ENCODE measurements around the gene CTSE.
"Not testable (repeated sequence)": the region's sequence is repeated elsewhere in the genome, so short reads cannot be mapped to it uniquely, and the experiment has no call there.

CTSE gene

DNA sequence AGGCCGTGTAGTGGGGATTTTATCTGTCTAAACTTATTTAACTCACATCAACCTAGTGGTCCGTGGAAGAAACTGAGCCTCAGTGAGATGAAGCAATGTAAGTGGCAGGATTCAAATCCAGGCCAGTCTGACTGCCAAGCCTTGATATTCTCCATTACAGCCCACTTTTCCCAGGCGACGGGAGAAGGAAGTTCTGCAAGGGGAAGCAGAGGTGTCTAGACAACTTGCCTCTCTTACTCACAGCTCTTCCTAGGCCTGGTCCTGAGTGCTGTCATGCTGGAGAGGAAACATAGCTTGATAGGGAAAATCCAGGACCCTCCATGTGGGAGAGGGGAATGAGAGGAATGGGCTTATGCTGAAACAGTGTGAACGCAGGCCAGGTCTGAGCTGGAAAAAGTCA lies 9.1 kb downstream of the CTSE start:
- no peak for DNase-seq (ENCODE audit: low spot score)

DNA sequence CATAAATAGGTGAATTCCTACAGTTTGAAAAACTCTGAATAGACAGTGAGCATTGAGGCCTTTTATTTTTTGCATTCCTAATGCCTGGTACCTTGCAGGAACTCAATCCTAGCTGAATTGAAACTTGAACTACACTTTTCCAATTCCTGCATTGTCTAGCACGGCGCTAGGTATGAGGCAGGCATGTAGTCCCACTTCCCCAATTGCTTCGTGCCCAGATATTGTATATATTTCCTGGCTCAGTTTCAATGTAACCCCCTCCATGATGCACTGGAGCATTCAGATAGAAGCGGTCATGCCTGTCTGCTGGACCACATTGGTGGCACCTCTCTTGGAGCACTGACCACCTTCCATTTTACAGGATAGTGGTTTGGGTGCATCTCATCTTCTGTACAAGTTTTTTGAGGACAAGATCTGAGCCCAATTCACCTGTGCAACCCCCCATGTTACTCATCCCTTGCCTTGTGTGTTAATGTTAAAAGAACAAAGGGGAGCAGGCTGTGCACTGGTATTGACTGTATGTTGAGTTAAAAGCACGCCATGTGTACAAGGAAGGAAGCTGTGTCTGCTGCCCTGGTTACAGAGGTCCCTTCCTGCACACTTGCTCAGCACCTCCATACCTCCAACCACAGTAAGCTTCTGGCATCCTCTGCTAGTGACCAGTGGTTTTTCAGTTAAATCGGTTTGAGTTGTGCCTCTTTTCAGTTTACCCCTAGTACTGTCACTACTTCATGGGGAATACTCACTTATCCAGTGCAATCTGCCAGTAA lies 10.5 kb downstream of the CTSE start:
- no peak for DNase-seq (ENCODE audit: low spot score)

DNA sequence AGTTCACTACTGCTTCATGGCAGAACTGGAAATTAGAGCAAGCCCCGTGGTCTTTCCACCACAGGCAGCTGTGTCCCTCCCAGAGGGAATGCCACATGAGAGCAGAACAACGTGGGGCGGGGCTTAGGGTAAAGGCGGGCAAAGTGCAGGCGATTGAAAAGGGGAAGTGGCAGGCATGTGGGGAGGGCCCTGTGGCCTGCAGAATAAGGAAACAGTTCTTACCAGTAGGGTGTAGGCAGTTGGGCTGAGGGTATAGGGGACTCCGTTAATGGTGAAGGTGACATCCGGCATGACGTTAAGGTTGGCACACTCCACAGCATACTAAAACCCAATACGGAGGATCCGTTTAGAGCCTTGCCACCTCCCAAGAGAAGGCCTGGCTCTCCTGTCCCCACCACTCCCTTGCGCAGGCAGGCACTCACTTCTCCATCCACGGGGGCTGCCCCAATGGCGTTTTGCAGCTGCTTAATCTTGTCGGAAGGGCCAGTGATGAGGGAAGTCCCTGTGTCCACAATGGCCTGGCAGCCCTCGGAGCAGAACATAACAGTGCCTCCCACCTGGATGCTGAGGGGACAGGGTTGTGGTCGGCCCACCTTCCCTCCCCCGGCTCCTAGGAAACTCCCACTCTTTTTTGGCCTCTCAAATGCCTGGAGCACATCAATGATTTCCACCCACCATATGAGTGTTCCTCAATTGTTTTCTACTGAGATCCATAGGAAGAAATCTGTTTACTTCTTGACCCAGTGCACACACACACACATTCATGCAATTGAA lies 11.4 kb downstream of the CTSE start:
- peak; percentile 72 for DNase-seq (ENCODE audit: low spot score)

DNA sequence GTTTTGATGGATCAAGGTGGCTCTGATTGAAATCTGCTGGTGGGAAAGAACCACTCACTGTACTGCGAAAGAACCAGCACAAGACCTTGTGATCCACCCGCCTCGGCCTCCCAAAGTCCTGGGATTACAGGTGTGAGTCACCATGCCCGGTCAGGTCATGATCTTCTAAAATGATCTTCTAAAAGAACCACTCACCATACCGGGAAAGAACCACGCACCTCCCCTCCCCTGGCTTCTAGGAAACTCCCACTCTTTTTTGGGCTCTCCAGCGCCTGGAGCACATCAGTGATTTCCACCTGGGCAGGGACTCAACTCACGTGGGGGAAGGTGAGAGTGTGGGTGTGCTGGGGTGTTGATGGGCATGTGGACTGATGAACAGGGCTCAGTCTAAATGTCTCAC lies 12.6 kb downstream of the CTSE start:
- no peak for DNase-seq (ENCODE audit: low spot score)

DNA sequence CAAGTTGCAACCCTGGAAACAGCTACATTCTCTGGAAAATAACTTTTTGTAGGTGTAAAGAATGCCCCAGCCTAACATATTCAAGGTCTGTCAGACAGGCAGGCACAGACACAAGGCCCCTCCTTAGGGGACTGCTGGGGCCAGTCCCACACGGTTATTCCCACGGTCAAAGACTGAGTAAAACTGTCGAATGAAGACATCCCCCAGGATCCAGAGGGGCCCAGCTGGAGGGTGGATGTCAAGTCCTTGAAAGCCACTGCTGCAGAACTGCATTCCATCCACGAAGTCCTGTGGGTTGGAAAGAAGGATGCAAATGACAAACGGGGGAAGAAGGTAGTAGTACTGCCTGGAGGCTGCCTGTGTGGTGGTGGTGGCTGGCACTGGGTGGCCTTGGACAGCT lies 13.6 kb downstream of the CTSE start:
- no peak for DNase-seq (ENCODE audit: low spot score)

DNA sequence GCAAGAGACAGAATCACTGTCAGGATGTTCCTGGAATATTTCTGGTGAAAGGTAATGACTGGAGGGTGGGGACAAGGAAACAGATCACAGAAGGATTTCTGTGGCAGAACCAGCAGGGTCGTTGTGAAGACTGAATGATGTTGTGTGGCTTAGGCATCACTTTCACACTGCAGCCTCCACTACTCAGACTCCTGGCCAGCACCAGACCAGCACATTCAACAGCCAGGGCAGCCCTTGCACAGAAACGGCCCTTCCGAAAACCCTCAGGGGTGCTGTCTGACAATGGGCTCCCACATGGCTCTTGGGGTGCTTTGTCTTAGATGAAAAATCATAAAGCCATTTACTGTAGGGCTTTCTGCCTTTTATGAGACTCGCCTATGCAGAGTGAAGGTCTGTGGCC lies 16.7 kb downstream of the CTSE start:
- DNase-seq (ENCODE audit: low spot score): no peak

DNA sequence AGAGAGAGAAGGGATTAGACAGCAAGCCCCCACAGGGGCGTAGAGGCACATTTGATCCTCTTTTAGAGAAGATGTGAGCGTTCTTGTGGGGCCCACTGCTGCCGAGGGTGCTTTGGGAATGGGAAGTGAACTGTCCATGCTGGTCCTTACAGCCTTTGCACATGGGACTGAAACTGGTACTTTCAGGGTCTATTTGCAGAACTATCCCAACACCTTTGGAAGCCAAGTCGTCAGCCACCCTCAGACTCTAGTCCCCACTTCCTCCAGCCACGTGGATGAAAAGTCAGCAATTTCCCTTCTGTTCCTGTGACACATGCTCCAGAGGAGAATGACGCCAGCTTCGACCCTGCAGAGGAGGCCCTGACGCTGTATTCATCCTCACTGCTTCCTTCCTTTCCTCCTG lies 17.9 kb downstream of the CTSE start:
- DNase-seq (ENCODE audit: low spot score): no peak

DNA sequence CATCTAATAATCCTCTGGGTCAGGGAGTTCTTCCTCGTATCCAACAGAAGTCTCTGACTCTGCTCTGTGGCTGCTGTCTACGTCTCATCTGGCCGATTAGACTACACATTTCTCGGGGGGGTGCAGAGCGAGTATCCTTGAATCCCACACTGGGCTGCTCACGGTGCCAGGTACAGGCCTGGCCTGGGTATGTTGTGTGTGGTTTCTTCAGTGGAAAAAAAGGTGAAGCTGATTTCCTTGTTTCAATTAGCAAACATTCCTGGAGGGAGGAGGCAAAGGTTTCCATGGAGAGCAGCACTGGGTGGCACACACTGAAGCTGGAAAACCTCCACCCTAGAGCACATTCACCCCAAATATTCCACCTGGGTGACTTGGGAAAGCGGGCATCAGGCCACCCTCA lies 18.5 kb downstream of the CTSE start:
- no peak for DNase-seq (ENCODE audit: low spot score)

DNA sequence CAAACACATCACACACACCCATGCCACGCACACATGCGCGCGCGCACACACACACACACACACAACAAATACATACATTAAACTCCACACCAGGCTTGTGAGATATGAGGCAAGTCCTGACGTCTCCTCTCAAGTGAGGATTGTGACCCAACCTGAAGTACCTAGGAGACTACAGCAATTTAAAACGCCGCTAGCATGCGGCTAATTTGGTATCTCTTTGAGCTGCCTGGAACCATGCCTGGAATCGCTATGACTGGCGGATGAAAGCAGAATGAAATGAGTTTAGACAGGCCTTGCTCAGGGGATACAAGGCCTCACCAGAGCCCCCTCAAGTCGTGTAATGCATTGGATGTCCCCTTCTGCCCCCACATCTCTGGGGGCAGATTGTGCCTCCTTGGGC lies 18.9 kb downstream of the CTSE start:
- no peak for DNase-seq (ENCODE audit: low spot score)

DNA sequence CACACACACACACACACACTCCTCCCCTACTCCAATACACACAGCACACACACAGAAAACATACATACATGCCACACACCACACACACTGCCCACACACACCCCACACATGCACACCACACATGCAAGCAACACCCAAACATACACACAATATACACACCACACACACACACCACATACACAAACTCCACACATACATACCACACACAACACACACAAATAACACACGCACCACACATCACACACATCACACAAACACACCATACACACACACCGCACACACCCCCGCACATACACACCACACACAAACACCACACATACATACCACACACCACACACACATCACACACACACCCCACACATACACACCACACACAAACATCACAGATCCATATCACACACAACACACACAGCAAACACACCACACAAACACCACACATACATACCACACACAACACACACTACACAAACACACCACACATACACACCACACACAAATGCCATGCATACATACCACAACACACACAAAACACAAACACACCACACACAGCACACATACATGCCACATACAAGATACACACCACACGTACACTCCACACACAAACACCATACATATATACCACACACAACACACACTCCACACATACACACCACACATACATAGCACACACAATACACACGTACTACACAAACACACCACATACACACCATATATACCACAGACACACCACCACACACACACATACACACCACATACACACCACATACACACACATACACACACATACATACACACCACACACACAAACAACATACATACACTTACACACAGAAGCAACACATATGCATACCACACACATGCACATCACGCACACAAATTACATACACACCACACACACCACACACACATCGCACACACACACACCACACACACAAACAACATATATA lies 19.6 kb downstream of the CTSE start:
- DNase-seq (ENCODE audit: low spot score): no peak

DNA sequence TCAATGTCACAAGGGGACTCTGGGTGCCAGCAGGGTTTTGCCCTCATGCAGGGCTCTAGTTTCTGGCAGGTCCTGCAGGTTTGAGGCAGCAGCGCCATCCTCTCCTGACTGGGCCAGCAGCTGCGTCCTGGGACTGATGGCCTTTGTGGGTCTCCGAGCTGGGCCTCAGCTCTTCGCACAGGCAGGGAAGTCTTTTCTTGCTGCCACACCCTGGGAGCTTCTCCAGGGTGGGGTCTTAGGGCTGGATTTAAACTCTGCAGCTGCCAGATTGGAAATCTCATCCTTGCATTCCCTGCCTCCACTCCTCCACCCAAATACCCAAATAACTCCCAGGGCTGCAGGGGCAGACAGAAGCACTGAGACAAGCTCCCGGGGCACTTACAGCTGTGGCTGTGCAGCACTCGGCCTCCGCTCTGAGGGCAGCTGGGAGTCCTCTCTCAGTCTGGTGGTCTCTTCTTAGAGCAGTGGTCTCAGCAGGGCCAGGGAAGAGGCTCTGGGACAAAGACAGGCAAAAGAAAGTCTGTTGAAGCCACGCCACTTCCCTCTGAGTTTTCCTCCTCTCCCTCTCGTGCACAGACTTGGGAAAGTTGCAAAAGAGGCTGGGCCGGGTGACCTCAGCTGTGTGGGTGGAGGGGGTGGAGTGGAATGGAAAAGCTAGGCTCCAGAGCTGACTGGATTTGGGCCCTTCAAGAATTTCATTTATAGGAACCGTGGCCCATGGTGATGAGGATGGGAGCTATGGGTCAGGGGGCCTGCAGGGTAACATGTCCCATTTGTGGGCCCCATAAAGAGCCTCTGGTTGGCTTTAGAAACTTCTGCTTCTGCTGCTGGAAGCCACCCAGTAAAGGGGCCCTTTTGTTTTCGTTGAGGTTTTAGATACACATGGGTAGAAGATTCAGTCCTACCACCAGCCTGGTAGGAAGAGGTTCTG lies 20.6 kb downstream of the CTSE start, which contains the start of gene RAB7B:
Gene RAB7B (minus strand): TSS at position 525 of the 931 bp plus-strand sequence. CDS start 9,260 bp downstream, outside the sequence.
- no peak for DNase-seq (ENCODE audit: low spot score)

DNA sequence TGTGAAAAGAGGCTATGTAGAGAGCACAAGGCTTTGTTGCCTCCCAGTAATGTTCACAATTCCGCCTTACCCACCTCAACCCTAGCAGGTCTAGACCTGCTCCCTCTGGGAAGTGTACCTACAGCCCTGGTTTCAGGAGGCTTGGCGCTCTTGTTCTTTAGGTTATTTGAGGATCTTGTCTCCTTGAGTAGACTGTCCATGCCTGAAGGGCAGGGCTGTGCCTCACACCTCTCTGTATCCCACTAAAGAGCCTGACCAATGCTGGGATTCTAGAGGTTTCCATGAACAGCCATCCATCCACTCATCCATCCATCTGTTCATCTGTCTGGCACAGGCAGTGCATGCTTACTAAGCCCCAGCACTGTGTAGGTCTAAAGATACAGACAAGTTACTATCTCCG lies 21.5 kb downstream of the CTSE start:
- DNase-seq (ENCODE audit: low spot score): no peak

DNA sequence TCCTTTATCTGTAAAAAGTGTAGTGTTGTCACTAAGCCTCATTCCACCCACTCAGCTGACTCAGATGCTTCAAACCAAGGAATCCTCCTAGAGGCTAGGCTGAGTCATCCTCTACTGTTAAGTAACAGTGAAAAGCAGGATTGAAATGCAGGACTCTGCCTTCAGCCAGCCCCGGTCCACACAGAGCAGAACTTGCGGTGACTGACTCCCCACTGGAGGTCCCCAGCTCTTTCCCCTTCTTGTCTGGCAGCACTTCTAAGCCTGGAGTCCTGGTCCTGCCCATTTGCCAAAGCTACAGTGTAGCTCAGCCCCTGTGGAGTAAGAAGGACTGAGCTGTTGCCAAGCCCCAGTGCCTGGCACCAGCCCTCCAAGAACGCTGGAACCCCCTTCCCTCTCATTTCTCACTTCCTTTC lies 22.2 kb downstream of the CTSE start:
- DNase-seq (ENCODE audit: low spot score): no peak

DNA sequence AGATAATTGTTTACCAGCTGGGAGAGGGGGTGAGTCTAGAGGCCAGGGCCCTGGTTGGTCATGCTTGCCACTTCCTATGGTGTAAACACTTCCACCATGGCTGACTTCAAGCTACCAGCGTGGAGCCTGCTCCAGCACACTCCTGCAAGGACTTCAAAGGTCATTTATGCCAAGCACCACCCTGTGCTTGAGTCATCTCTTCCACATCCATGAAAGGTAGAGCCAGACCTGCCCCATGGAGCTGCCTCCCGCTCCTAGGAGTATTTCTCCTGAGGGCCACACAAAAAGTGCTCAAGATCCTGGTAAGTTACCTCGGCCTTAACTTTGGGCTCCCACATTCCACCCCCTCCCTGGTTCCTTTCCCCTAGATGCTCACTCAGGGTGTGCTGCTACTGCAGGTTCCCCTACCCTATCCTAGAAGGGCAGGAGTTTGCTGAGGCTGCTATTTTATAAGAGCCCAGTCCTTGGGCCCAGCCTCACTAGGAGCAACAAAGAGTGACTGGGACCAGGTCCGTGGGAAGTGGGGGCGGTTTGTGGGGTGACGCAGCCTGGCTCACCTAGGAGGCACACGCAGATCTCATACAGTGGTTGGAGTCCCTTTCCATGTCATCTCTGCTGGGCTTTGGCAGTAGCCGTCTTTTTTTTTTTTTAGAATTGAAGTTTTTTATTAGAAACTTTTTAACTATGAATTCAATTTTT lies 22.9 kb downstream of the CTSE start:
- DNase-seq (ENCODE audit: low spot score): no peak

DNA sequence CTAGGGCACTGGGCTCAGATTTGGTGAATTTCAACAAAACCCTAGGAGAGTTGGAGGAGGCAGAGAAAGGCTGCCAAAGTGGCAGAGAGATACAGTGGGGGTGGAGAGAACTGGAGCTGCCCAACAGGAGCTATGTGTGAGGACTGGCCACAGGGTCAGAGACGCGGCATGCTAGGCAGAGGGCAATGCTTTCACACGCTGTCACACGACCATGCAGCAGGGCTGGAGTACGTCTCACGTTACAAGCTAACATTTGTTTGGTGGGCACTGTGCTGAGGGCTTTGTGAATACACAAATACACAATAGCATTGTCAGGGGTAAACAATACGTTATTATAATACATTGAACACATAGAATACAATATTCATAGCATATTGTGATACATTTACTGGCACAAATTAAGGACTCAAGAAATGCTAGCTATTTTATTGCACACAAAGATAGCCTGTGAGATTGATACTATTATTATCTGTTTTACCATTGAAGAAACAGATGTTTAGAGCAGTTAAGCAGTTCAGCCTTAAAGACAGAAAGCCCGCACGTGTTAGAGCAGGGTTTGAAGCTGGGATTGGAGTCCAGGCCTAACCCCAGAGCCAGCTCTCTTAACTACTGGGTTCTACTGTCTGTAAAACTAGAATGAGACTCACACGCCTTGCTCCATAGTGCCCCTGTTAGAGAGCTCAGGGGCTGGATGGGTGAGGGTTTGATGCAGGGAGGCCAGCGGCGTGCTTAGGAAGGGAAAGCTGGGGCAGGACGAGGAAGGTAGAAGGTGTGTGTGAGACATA lies 25.0 kb downstream of the CTSE start:
- DNase-seq (ENCODE audit: low spot score): peak; percentile 89

DNA sequence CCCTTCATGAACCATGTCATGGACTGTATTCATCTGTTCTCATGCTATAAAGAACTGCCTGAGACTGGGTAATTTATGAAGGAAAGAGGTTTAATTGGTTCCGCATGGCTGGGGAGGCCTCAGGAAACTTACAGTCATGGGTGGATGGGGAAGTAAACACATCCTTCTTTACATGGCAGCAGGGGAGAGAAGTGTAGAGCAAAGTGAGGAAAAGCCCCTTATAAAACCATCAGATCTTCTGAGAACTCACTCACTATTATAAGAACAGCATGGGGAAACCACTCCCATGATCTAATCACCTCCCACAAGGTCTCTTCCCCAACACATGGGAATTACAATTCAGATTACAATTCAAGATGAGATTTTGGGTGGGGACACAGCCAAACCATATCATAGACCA lies 27.1 kb downstream of the CTSE start:
- DNase-seq (ENCODE audit: low spot score): not testable (repeated sequence)

DNA sequence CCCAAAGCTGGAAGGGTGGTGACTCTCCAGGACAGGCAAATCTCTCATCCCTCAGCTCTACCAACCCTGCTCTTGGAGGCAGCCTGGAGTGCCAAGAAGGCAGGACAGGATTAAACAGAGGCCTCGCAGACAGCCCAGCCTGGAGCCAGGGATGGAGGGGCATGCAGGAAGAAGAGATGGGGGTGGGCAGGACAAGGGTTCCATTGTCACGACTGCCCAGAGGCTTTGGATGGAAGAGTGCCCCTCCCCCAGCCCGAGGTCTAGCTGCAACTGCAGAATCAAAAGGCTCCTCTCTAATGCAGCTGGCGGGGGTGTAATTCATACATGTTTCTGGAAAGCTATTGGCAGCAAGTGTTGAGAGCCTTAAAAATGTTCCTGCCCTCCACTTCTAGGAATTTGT lies 29.3 kb downstream of the CTSE start:
- peak; percentile 99 for DNase-seq (ENCODE audit: low spot score)

DNA sequence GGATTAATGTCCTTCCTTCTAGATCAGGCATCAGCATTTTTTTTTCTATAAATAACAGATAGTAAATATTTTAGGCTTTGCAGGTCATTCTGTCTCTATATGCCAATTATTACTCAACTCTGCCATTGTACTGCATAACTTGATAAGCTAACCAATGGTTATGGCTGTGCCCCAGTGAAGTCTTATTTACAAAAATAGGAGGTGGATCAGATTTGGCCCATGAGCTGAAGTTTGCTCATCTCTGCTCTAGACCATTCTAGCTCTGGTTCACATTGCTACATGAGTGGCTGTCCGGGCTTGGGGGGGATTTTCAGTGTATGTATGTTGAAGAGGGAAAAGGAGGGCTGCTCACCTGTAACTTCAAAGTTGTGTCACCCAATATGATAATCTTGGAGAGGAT lies 30.6 kb downstream of the CTSE start:
- no peak for DNase-seq (ENCODE audit: low spot score)

DNA sequence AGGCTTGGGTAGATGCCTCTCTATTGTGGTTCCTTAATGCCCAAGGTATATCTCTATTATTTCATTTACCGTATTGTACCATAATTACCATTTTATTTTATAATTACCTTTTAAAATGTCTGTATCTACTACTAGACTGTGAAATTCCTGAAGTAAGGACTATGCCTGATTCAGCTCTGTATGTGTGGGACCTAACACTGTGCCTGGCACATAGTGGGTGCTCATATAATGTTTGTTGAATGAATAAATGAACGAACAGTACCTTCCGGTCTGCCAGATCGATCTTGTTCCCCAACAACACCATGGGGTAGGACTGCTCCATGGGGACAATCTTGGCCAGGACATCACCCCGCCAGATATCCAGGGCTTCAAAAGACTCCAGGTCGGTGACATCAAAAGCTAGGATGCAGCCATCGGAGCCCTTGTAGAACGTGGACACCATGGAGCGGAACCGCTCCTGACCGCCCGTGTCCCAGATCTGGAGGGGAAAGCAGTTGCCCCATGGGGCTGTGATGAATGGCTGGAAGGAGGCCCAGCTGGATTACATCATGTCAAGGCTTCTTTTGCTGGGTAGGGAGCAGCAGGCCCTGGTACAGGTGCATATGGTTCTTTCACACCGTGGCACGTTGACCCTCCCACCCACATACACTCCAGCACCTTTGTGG lies 31.3 kb downstream of the CTSE start:
- DNase-seq (ENCODE audit: low spot score): no peak
